IMR-90 (cell line): Measurements from ENCODE around the gene CNNM3. TPM values are rescaled to one million over a fixed set of nuclear protein-coding genes. Genes with fewer than 3 reads are reported as not detected.
A peak's percentile ranks its signal among the peaks of the same experiment; 100 is the strongest.

ENCODE experiments used
- ATAC-seq: fragments of 200-7000 bp; cut with Tn5 transposase; 2 replicates; pipeline ENCODE4 v1.9.1; 2020; ENCODE audit warnings: low read depth, mild to moderate bottlenecking, moderate library complexity
- BruUV-seq: library from RNA; stranded (reverse); fragments of 400-500 nt; replicated peaks from 2 replicates; lab custom pipeline; 2021; lab: Mats Ljungman, UMichigan
- CTCF ChIA-PET: fragments of 300-600 bp; formaldehyde crosslinking; extraction: SDS; loops from one replicate; lab custom pipeline; 2021; ENCODE audit warnings: antibody characterized with exemption; lab: Yijun Ruan, JAX
- POLR2A ChIA-PET: fragments of 300-600 bp; sonication (Branson Sonifier 250); formaldehyde crosslinking; loops from one replicate; lab custom pipeline; 2022; ENCODE audit warnings: antibody characterized with exemption; ENCODE audit not compliant: unreplicated experiment; lab: Charles Lee
- DNase-seq: peaks from one replicate; pipeline ENCODE4 v3.0.0; 2013
- H2AFZ ChIP-seq: replicated peaks from 2 replicates; pipeline ENCODE3; 2013; ENCODE audit warnings: low read length, mild to moderate bottlenecking; ENCODE audit not compliant: poor library complexity
- H2AK5ac ChIP-seq: 2 replicates; pipeline ENCODE4 v1.6.1; 2013; ENCODE audit warnings: low read depth, low read length, inconsistent platforms
- H2AK9ac ChIP-seq: replicated peaks from 2 replicates; pipeline ENCODE3; 2013; ENCODE audit warnings: mild to moderate bottlenecking, low read depth, low read length, moderate library complexity; ENCODE audit not compliant: poor library complexity
- H2BK120ac ChIP-seq: 2 replicates; pipeline ENCODE4 v1.6.1; 2013; ENCODE audit warnings: low read depth, low read length, inconsistent platforms
- H2BK15ac ChIP-seq: 3 replicates; pipeline ENCODE4 v1.6.1; 2013; ENCODE audit warnings: low read depth, low read length, inconsistent platforms
- H2BK20ac ChIP-seq: 2 replicates; pipeline ENCODE4 v1.6.1; 2013; ENCODE audit warnings: low read depth, mild to moderate bottlenecking, inconsistent platforms, low read length, moderate library complexity
- H2BK5ac ChIP-seq: 2 replicates; pipeline ENCODE4 v1.6.1; 2013; ENCODE audit warnings: mild to moderate bottlenecking, low read depth, low read length, inconsistent platforms; ENCODE audit not compliant: poor library complexity, severe bottlenecking
- H3K14ac ChIP-seq: replicated peaks from 2 replicates; pipeline ENCODE4 v1.6.1; 2013; ENCODE audit warnings: low read depth, low read length, inconsistent platforms
- H3K18ac ChIP-seq: 2 replicates; pipeline ENCODE4 v1.6.1; 2013; ENCODE audit warnings: low read depth, low read length, control low read depth
- H3K23ac ChIP-seq: 2 replicates; pipeline ENCODE4 v1.6.1; 2013; ENCODE audit warnings: low read depth, low read length, inconsistent platforms
- H3K27ac ChIP-seq: 2 replicates; pipeline ENCODE4 v1.5.1; 2013; ENCODE audit warnings: mild to moderate bottlenecking, control low read depth, low read length; ENCODE audit not compliant: insufficient read depth
- H3K27me3 ChIP-seq: 2 replicates; pipeline ENCODE4 v1.6.1; 2013; ENCODE audit warnings: low read length; ENCODE audit not compliant: control insufficient read depth, insufficient read depth
- H3K36me3 ChIP-seq: 2 replicates; pipeline ENCODE4 v1.6.1; 2013; ENCODE audit warnings: low read length, mixed read lengths; ENCODE audit not compliant: control insufficient read depth, insufficient read depth
- H3K4ac ChIP-seq: 2 replicates; pipeline ENCODE4 v1.6.1; 2013; ENCODE audit warnings: low read depth, low read length, inconsistent platforms
- H3K4me1 ChIP-seq: 2 replicates; pipeline ENCODE4 v1.6.1; 2013; ENCODE audit warnings: low read length, mixed read lengths; ENCODE audit not compliant: control insufficient read depth, insufficient read depth
- H3K4me2 ChIP-seq: 2 replicates; pipeline ENCODE4 v1.6.1; 2013; ENCODE audit warnings: low read depth, mild to moderate bottlenecking, control low read depth, low read length, moderate library complexity
- H3K4me3 ChIP-seq: 2 replicates; pipeline ENCODE4 v1.5.1; 2013; ENCODE audit warnings: low read depth, mild to moderate bottlenecking, control low read depth, low read length, moderate library complexity; ENCODE audit not compliant: insufficient read depth
- H3K56ac ChIP-seq: 2 replicates; pipeline ENCODE4 v1.6.1; 2013; ENCODE audit warnings: low read length, inconsistent platforms; ENCODE audit not compliant: insufficient read depth; ENCODE audit errors: extremely low read depth
- H3K79me1 ChIP-seq, 2 experiments: 2 replicates each; pipeline ENCODE4 v1.6.1; 2013; ENCODE audit warnings: low read length in 2 of 2, inconsistent platforms in 1 of 2, low read depth in 1 of 2
- H3K9ac ChIP-seq: 2 replicates; pipeline ENCODE4 v1.6.1; 2013; ENCODE audit warnings: low read depth, low read length, control low read depth
- H3K9me1 ChIP-seq: 2 replicates; pipeline ENCODE4 v1.6.1; 2013; ENCODE audit warnings: low read length, inconsistent platforms; ENCODE audit not compliant: insufficient read depth
- H3K9me3 ChIP-seq: 2 replicates; pipeline ENCODE4 v1.6.1; 2013; ENCODE audit warnings: low read length; ENCODE audit not compliant: control insufficient read depth, insufficient read depth
- H4K20me1 ChIP-seq: 2 replicates; pipeline ENCODE4 v1.6.1; 2013; ENCODE audit warnings: low read length, inconsistent platforms; ENCODE audit not compliant: insufficient read depth
- H4K5ac ChIP-seq: 2 replicates; pipeline ENCODE4 v1.6.1; 2013; ENCODE audit warnings: mild to moderate bottlenecking, low read depth, low read length, control low read depth
- H4K8ac ChIP-seq, 2 experiments: 2 replicates each; pipeline ENCODE4 v1.6.1; 2013; ENCODE audit warnings: low read depth in 2 of 2, low read length in 2 of 2, control low read depth in 1 of 2, inconsistent platforms in 1 of 2
- H4K91ac ChIP-seq: 2 replicates; pipeline ENCODE4 v1.6.1; 2013; ENCODE audit warnings: low read depth, low read length, inconsistent platforms; ENCODE audit not compliant: insufficient read depth
- RCOR1 ChIP-seq: IDR thresholded peaks from 2 replicates; pipeline ENCODE4 v1.6.1; 2012; ENCODE audit warnings: mild to moderate bottlenecking, low read length, improper control_type of control experiment; ENCODE audit not compliant: insufficient replicate concordance
- WGBS, 2 experiments: methylation state at CpG; one replicate each; pipeline versions ENCODE4 v1.1.5 to v1.1.7; 2013; ENCODE audit warnings: missing lambda C conversion rate in 2 of 2; ENCODE audit not compliant: insufficient read length in 1 of 2; ENCODE audit errors: extremely low coverage in 2 of 2; 5-methylcytosine and 5-hydroxymethylcytosine counted together
- dilution Hi-C: fragments of 300-500 bp; cut with HindIII; formaldehyde crosslinking; loops from one replicate; pipeline ENCODE4 v1.14.3; 2018; ENCODE audit warnings: low sequenced_read_pairs; ENCODE audit not compliant: unreplicated experiment
- in situ Hi-C: fragments of 300-500 bp; cut with MboI; formaldehyde crosslinking; loops from 3 replicates; pipeline ENCODE4 v1.14.3; 2019; ENCODE audit warnings: low sequenced_read_pairs, inconsistent platforms, mixed read lengths
- intact Hi-C: fragments of 100-400 bp; cut with micrococcal nuclease; formaldehyde crosslinking; loops from 2 replicates; pipeline ENCODE4 v1.10.0; 2022
- polyA plus RNA-seq, 3 experiments: library from polyadenylated mRNA; depleted of rRNA; stranded (reverse); fragments of >200 nt; gene quantifications; 2 replicates each; pipeline ENCODE4 v1.2.3, GENCODE V29; 2012; ENCODE audit warnings: low replicate concordance in 1 of 3
- total RNA-seq: library from RNA; depleted of rRNA; stranded (reverse); fragments of >200 nt; gene quantifications from 2 replicates; pipeline ENCODE4 v1.2.3, GENCODE V29; 2012

CNNM3 gene
- total and polyA plus RNA-seq, 2 of the 4 experiments (the other 2 are of a cell fraction), result 2.3 to 6.1 TPM

- in situ Hi-C loops (no loop called here), dilution Hi-C loops (no loop called here), intact Hi-C loops (no loop called here)
- no peak for TF ChIP-seq RCOR1
- Histone ChIP-seq H3K4me1 (peaks cover 10% of the 10 kb centered on the region), H2BK15ac (no peak overlapping the region), H3K14ac (0 out of 2 replicates have a peak overlapping the region, but pooled peaks have one; percentile 21), H2AFZ (peak overlapping the region; percentile 33), H3K79me1 (no peaks in the 10 kb centered on the region), H2BK120ac (no peak overlapping the region), H2AK5ac (peak overlapping the region; percentile 53; the same call in 1 of the 2 replicates), H2AK9ac (peak overlapping the region; percentile 21), H4K91ac (no peak overlapping the region), H3K56ac (no peak overlapping the region), H3K4ac (no peak overlapping the region), H2BK20ac (no peak overlapping the region), H4K20me1 (no peaks in the 10 kb centered on the region), H4K8ac (peak overlapping the region in 1 of 2 experiments; percentile 69; a peak in 1 of 4 replicates), H4K5ac (no peak overlapping the region), H3K9me3 (no peaks in the 10 kb centered on the region), H3K4me3 (no peak overlapping the region), H2BK5ac (no peak overlapping the region), H3K27ac (no peak overlapping the region), H3K27me3 (peaks cover 2% of the 10 kb centered on the region; the same call in 1 of the 2 replicates), H3K9me1 (no peaks in the 10 kb centered on the region; the same call in 1 of the 2 replicates), H3K9ac (no peak overlapping the region), H3K4me2 (no peak overlapping the region), H3K36me3 (no peaks in the 10 kb centered on the region), H3K23ac (no peak overlapping the region), H3K18ac (no peak overlapping the region)
- no peak for DNase-seq
- ATAC-seq, result peak; percentile 42; the same call in 1 of the 2 replicates
- ChIA-PET CTCF (interaction anchor here (0.6 kb wide), 1 partner anchor 101 kb away, joined by 6 read pairs; no protein-coding TSS in a partner anchor), POLR2A (no interaction called here)
- BruUV-seq, result no TSS peak
- 61% methylated on average over 9 of the region's 14 CpGs; no CpG with 5 or more reads in 1 of the 2 experiments for WGBS, 2 experiments
Observed at GRCh38 chr2:96875498-96876268, 59.6 kb downstream of the CNNM3 start.
